Nephron progenitor cell (in vitro differentiated cells): ENCODE measurements around the gene CENPA.

Source experiments
- DNase-seq: peaks from one replicate; pipeline ENCODE4 v3.0.0; 2021
- H3K27ac Mint-ChIP-seq: 2 replicates; pipeline ENCODE4 v1.8.0; 2021; ENCODE audit warnings: mild to moderate bottlenecking, moderate library complexity, mixed read lengths
- H3K27me3 Mint-ChIP-seq: 2 replicates; pipeline ENCODE4 v1.8.0; 2021; ENCODE audit warnings: mild to moderate bottlenecking, low read depth, mixed read lengths; ENCODE audit not compliant: poor library complexity
- H3K36me3 Mint-ChIP-seq: 2 replicates; pipeline ENCODE4 v1.8.0; 2021; ENCODE audit warnings: low read depth, mixed read lengths
- H3K4me1 Mint-ChIP-seq: 2 replicates; pipeline ENCODE4 v1.8.0; 2021; ENCODE audit warnings: mixed read lengths
- H3K4me3 Mint-ChIP-seq: 2 replicates; pipeline ENCODE4 v1.8.0; 2021; ENCODE audit warnings: mild to moderate bottlenecking, moderate library complexity, mixed read lengths
- H3K9me3 Mint-ChIP-seq: 2 replicates; pipeline ENCODE4 v1.8.0; 2021; ENCODE audit warnings: mild to moderate bottlenecking, moderate library complexity, mixed read lengths
- TF ChIP-seq, protein P1 (sequence below): fragments of 200-600 bp; sonication (generic); IDR thresholded peaks from 2 replicates; pipeline ENCODE4 v1.5.0; 2021; ENCODE audit warnings: antibody characterized with exemption

CENPA gene

DNA sequence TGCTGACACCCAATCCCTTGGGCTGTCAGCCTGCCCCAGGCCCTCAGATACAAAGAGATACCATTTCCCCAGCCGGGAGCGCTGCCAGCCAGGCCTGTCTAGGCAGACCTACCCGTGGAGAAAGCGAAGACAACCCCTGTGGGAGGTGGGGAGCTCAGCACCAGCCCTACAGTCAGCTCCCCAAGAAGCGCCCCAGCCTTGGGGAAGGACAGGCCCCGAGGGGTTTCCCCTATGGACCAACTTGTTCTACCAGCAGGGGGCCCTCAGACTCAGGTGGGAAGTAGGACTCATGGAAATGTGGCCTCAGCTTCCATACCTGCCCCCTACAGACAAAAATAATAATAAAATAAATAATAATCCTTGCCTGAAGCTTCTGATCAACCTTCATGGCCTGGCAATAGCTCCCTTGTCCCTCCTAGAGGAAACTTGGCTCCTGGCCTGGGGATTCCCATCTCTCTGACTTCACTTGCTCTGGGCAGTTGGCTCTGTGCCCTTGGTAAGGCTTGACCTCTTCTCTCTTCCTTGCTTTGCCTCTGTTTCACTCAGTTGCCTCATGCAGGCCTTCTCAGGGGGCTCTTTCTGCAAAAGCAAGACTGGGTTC lies 14.8 kb upstream of the CENPA start:
- Mint-ChIP-seq H3K4me3 (no peak overlapping the region), H3K9me3 (no peaks in the 10 kb centered on the region), H3K4me1 (peaks cover 41% of the 10 kb centered on the region), H3K27ac (no peak overlapping the region), H3K36me3 (no peaks in the 10 kb centered on the region), H3K27me3 (peaks cover 7% of the 10 kb centered on the region)
- DNase-seq: no peak
- TF ChIP-seq, protein P1, sequence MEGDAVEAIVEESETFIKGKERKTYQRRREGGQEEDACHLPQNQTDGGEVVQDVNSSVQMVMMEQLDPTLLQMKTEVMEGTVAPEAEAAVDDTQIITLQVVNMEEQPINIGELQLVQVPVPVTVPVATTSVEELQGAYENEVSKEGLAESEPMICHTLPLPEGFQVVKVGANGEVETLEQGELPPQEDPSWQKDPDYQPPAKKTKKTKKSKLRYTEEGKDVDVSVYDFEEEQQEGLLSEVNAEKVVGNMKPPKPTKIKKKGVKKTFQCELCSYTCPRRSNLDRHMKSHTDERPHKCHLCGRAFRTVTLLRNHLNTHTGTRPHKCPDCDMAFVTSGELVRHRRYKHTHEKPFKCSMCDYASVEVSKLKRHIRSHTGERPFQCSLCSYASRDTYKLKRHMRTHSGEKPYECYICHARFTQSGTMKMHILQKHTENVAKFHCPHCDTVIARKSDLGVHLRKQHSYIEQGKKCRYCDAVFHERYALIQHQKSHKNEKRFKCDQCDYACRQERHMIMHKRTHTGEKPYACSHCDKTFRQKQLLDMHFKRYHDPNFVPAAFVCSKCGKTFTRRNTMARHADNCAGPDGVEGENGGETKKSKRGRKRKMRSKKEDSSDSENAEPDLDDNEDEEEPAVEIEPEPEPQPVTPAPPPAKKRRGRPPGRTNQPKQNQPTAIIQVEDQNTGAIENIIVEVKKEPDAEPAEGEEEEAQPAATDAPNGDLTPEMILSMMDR: no peak

DNA sequence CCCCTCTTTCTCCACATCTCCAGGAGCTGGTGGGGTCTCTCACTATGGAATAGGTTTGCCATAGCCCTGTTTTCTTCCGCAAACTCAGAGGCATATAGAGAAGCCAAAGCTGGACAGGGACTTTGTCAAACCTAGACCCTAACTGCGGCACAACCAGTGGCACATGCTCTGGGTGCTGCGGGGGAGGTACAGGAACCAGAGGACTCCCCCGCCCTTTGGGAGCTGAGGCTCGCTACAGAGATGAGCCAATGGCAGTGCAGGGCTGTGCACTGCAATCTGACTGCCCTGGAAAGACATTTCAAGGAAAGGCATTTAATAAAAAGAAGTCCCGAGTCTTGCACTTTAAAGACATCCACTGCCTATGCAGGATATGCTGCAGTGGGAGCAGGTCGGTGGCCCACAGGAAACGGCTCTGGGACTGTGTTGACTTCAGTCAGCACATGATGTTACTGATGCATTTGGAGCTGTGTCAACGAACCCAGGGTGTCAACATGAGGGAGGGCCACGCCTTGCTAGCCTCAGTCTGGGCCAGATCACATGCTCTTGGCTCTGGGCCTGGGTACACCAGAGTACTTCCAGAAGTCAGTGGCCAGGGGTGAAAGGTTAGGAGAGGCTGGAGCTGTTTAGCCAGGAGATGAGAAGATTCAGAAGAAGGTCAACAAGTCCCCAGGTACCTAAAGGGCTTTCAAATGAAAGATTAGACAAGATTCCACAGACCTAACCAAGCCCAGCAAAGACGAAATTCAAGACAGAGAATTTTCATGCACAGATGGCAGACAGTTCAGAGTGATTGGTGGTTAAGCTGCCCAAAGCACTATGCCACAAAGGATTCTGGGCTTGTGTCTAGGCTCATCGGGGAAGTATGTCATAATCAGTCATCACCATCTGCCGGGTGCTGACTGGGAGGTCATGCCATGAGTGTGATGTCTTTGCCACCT lies 13.5 kb upstream of the CENPA start:
- peak overlapping the region; percentile 57 for H3K27ac Mint-ChIP-seq
- no peak overlapping the region for H3K4me3 Mint-ChIP-seq
- peaks cover 7% of the 10 kb centered on the region for H3K27me3 Mint-ChIP-seq
- peaks cover 40% of the 10 kb centered on the region for H3K4me1 Mint-ChIP-seq
- H3K9me3 Mint-ChIP-seq: no peaks in the 10 kb centered on the region
- H3K36me3 Mint-ChIP-seq: peaks cover 6% of the 10 kb centered on the region
- TF ChIP-seq, protein P1: no peak
- DNase-seq: no peak

DNA sequence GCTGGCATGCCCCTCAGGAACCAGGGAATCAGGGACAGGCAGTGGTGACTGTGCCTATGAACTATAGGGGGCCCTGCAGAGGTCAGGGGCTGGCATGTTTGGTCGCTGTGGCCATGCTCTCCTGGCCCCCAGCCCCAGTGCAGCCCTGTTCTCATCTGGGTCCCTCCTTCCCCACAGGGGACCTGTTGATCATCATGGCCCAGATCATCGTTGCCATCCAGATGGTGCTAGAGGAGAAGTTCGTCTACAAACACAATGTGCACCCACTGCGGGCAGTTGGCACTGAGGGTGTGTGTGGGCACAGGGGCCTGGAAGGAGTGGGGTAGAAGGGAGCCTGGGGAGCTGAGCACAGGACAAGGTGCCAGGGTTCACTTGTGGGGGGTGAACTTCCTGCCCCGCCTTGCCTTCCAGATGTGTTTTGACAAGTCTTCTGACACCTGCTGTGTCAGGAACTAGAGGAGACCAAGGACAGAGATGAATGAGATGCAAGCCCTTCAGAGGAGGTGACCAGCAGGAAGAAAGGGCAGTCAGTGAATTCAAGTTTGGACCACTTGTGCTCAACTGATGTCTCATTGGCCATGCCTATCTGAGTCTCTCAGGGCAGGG lies 9.6 kb upstream of the CENPA start:
- Mint-ChIP-seq H3K4me1 (peaks cover 28% of the 10 kb centered on the region), H3K27me3 (peaks cover 6% of the 10 kb centered on the region), H3K4me3 (no peak overlapping the region), H3K36me3 (peaks cover 21% of the 10 kb centered on the region), H3K27ac (no peak overlapping the region), H3K9me3 (no peaks in the 10 kb centered on the region)
- TF ChIP-seq, protein P1: no peak
- no peak for DNase-seq

DNA sequence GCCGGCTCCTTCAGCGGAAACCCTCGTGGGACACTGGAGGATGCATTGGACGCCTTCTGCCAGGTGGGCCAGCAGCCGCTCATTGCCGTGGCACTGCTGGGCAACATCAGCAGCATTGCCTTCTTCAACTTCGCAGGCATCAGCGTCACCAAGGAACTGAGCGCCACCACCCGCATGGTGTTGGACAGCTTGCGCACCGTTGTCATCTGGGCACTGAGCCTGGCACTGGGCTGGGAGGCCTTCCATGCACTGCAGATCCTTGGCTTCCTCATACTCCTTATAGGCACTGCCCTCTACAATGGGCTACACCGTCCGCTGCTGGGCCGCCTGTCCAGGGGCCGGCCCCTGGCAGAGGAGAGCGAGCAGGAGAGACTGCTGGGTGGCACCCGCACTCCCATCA lies 7.8 kb upstream of the CENPA start:
- Mint-ChIP-seq H3K27me3 (no peaks in the 10 kb centered on the region), H3K4me3 (no peak overlapping the region), H3K36me3 (peaks cover 25% of the 10 kb centered on the region), H3K27ac (no peak overlapping the region), H3K9me3 (no peaks in the 10 kb centered on the region), H3K4me1 (peaks cover 11% of the 10 kb centered on the region)
- TF ChIP-seq, protein P1: no peak
- DNase-seq: no peak

DNA sequence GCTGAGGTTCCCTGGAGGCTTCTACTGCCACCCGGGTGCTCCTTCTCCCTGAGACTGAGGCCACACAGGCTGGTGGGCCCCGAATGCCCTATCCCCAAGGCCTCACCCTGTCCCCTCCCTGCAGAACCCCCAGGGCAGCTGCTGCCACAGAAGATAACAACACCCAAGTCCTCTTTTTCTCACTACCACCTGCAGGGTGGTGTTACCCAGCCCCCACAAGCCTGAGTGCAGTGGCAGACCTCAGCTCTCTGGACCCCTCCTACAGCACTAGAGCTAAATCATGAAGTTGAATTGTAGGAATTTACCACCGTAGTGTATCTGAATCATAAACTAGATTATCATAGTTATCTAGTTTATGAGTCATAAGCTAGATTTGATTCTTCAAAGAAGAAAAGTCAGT lies 7.3 kb upstream of the CENPA start:
- DNase-seq: no peak
- Mint-ChIP-seq H3K27ac (no peak overlapping the region), H3K4me1 (peaks cover 11% of the 10 kb centered on the region), H3K36me3 (peaks cover 25% of the 10 kb centered on the region), H3K27me3 (no peaks in the 10 kb centered on the region), H3K4me3 (no peak overlapping the region), H3K9me3 (no peaks in the 10 kb centered on the region)
- TF ChIP-seq, protein P1: no peak
